ENCODE data around the gene KLHL1. TPM values are rescaled to one million over a fixed set of nuclear protein-coding genes. Genes with fewer than 3 reads are reported as not detected.

The KLHL1 gene
- polyA plus RNA-seq, 1 donor from 2014 or later: 15.5 TPM

DNA sequence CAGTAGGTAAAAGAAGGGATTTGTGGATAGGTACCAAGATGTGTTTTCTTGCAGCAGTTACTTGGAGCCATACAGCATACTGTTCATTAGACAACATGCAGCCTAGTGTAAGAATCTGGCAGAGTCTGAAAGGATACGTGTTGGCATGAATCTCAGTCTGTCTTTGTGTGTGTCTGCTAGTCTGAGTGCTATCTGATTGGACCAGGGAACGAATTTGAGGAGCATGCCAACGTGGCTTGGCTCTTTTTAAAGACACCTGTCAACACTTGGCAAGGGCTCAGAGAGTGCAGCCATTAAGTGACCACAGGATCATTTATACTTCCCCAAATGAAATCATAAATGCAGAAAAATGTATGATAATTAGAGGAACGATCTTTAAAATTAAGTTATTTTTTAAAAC, 28.2 kb downstream of the KLHL1 start:
- H3K9ac ChIP-seq (ENCODE audit: low read length): no peak overlapping the region
- H3K27ac ChIP-seq (ENCODE audit: low read length): no peak overlapping the region
- no peak overlapping the region for H3K4me2 ChIP-seq (ENCODE audit: low read length)
- H3K4me3 ChIP-seq (ENCODE audit: low read length): no peak overlapping the region
- H3K36me3 ChIP-seq (ENCODE audit: insufficient read depth, low read length): no peaks in the 10 kb centered on the region
- H3F3A ChIP-seq (ENCODE audit: insufficient read depth, low read length, poor library complexity, severe bottlenecking): no peaks in the 10 kb centered on the region
- H4K20me1 ChIP-seq (ENCODE audit: insufficient read depth): no peaks in the 10 kb centered on the region
- no peaks in the 10 kb centered on the region for H3K9me3 ChIP-seq (ENCODE audit: low read length)
- no peaks in the 10 kb centered on the region for H3K79me2 ChIP-seq (replicated peaks; ENCODE audit: insufficient read depth, low read length)
- H3K9me2 ChIP-seq (ENCODE audit: insufficient read depth, low read length): no peaks in the 10 kb centered on the region
- H3K27me3 ChIP-seq (ENCODE audit: insufficient read depth, low read depth, low read length): no peaks in the 10 kb centered on the region
- no peak overlapping the region for H2AFZ ChIP-seq (ENCODE audit: low read depth, low read length)
- TF ChIP-seq MXI1 (conservative IDR thresholded peaks at IDR 0.05; ENCODE audit: poor library complexity, severe bottlenecking) (no peak), POLR2AphosphoS5 (IDR thresholded peaks at IDR 0.05) (no peak), TAF1 (IDR thresholded peaks at IDR 0.05; ENCODE audit: low read depth) (no peak), EP300 (conservative IDR thresholded peaks at IDR 0.05; ENCODE audit: poor library complexity, severe bottlenecking) (no peak), EZH2 (IDR thresholded peaks at IDR 0.05; ENCODE audit: borderline replicate concordance, insufficient read depth, low read length, poor library complexity, severe bottlenecking) (no peak), SMC3 (conservative IDR thresholded peaks at IDR 0.05; ENCODE audit: poor library complexity) (no peak), RAD21 (conservative IDR thresholded peaks at IDR 0.05) (no peak)
- TF ChIP-seq, protein P1, sequence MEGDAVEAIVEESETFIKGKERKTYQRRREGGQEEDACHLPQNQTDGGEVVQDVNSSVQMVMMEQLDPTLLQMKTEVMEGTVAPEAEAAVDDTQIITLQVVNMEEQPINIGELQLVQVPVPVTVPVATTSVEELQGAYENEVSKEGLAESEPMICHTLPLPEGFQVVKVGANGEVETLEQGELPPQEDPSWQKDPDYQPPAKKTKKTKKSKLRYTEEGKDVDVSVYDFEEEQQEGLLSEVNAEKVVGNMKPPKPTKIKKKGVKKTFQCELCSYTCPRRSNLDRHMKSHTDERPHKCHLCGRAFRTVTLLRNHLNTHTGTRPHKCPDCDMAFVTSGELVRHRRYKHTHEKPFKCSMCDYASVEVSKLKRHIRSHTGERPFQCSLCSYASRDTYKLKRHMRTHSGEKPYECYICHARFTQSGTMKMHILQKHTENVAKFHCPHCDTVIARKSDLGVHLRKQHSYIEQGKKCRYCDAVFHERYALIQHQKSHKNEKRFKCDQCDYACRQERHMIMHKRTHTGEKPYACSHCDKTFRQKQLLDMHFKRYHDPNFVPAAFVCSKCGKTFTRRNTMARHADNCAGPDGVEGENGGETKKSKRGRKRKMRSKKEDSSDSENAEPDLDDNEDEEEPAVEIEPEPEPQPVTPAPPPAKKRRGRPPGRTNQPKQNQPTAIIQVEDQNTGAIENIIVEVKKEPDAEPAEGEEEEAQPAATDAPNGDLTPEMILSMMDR (IDR thresholded peaks at IDR 0.05; ENCODE audit: poor library complexity, severe bottlenecking): no peak
- TF ChIP-seq, protein P2, sequence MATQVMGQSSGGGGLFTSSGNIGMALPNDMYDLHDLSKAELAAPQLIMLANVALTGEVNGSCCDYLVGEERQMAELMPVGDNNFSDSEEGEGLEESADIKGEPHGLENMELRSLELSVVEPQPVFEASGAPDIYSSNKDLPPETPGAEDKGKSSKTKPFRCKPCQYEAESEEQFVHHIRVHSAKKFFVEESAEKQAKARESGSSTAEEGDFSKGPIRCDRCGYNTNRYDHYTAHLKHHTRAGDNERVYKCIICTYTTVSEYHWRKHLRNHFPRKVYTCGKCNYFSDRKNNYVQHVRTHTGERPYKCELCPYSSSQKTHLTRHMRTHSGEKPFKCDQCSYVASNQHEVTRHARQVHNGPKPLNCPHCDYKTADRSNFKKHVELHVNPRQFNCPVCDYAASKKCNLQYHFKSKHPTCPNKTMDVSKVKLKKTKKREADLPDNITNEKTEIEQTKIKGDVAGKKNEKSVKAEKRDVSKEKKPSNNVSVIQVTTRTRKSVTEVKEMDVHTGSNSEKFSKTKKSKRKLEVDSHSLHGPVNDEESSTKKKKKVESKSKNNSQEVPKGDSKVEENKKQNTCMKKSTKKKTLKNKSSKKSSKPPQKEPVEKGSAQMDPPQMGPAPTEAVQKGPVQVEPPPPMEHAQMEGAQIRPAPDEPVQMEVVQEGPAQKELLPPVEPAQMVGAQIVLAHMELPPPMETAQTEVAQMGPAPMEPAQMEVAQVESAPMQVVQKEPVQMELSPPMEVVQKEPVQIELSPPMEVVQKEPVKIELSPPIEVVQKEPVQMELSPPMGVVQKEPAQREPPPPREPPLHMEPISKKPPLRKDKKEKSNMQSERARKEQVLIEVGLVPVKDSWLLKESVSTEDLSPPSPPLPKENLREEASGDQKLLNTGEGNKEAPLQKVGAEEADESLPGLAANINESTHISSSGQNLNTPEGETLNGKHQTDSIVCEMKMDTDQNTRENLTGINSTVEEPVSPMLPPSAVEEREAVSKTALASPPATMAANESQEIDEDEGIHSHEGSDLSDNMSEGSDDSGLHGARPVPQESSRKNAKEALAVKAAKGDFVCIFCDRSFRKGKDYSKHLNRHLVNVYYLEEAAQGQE (IDR thresholded peaks at IDR 0.05; ENCODE audit: borderline replicate concordance): no peak

DNA sequence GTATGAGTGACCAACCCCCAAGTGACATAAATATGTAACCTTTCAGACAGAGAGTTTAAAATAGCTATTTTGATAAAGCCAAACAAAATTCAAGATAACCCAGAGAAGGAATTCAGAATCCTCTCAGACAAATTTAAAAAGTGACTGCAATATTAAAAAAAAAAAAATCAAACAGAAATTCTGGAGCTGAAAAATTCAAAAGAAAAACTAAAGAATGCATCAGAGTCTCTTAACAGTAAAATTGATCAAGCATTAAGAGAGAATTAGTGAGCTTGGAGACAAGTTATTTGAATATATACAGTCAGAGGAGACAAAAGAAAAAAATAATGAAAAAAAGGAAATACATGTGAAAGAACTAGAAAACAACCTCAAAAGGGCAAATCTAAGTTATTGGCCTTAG, 53.7 kb downstream of the KLHL1 start:
- no peak for TF ChIP-seq SMC3 (conservative IDR thresholded peaks at IDR 0.05; ENCODE audit: poor library complexity)
- TF ChIP-seq EZH2 (IDR thresholded peaks at IDR 0.05; ENCODE audit: borderline replicate concordance, insufficient read depth, low read length, poor library complexity, severe bottlenecking): no peak
- no peak for TF ChIP-seq TAF1 (IDR thresholded peaks at IDR 0.05; ENCODE audit: low read depth)
- TF ChIP-seq RAD21 (conservative IDR thresholded peaks at IDR 0.05): no peak
- TF ChIP-seq, protein P1 (IDR thresholded peaks at IDR 0.05; ENCODE audit: poor library complexity, severe bottlenecking): no peak
- no peak for TF ChIP-seq POLR2AphosphoS5 (IDR thresholded peaks at IDR 0.05)
- TF ChIP-seq MXI1 (conservative IDR thresholded peaks at IDR 0.05; ENCODE audit: poor library complexity, severe bottlenecking): no peak
- TF ChIP-seq EP300 (conservative IDR thresholded peaks at IDR 0.05; ENCODE audit: poor library complexity, severe bottlenecking): no peak
- TF ChIP-seq, protein P2 (IDR thresholded peaks at IDR 0.05; ENCODE audit: borderline replicate concordance): no peak
- Histone ChIP-seq H2AFZ (ENCODE audit: low read depth, low read length) (no peak overlapping the region), H3K9ac (ENCODE audit: low read length) (no peak overlapping the region), H3K9me3 (ENCODE audit: low read length) (no peaks in the 10 kb centered on the region), H3K79me2 (replicated peaks; ENCODE audit: insufficient read depth, low read length) (no peaks in the 10 kb centered on the region), H3K4me3 (ENCODE audit: low read length) (no peak overlapping the region), H3K36me3 (ENCODE audit: insufficient read depth, low read length) (no peaks in the 10 kb centered on the region), H3K9me2 (ENCODE audit: insufficient read depth, low read length) (no peaks in the 10 kb centered on the region), H3K27me3 (ENCODE audit: insufficient read depth, low read depth, low read length) (no peaks in the 10 kb centered on the region), H3K4me2 (ENCODE audit: low read length) (no peak overlapping the region), H4K20me1 (ENCODE audit: insufficient read depth) (no peaks in the 10 kb centered on the region), H3F3A (ENCODE audit: insufficient read depth, low read length, poor library complexity, severe bottlenecking) (no peaks in the 10 kb centered on the region), H3K27ac (ENCODE audit: low read length) (no peak overlapping the region)

Data from neural cell (in vitro differentiated cells).